Right hindlimb (tissue), 1 donor: Measurements from ENCODE around the gene NLRP9.
"Not testable (repeated sequence)": the region's sequence is repeated elsewhere in the genome, so short reads cannot be mapped to it uniquely, and the experiment has no call there.

Experiments used
- DNase-seq: peaks from one replicate; pipeline ENCODE4 v3.0.0-alpha.2; 2018

The NLRP9 gene

GRCh38 chr19:55738302-55738701 is at the start of gene NLRP9:
NLRP9 (minus strand) TSS chr19:55738402; CDS start chr19:55738374, 28 bp downstream.
- no peak for DNase-seq

GRCh38 chr19:55781112-55781511 is 42.9 kb upstream of the NLRP9 start:
- no peak for DNase-seq

- DNase-seq = no peak
Observed at GRCh38 chr19:55778331-55778730, 40.1 kb upstream of the NLRP9 start.

DNA sequence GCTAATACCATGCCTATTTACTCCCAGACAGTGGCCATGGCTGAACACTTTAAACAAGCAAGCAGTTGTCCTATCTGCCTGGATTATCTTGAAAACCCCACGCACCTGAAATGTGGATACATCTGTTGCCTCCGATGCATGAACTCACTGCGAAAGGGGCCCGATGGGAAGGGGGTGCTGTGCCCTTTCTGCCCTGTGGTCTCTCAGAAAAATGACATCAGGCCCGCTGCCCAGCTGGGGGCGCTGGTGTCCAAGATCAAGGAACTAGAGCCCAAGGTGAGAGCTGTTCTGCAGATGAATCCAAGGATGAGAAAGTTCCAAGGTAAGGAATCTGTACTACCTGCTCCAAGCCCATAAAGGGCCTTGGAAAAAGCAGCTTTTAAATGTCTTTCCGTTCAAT is 39.3 kb upstream of the NLRP9 start:
- DNase-seq = peak; percentile 14

DNA sequence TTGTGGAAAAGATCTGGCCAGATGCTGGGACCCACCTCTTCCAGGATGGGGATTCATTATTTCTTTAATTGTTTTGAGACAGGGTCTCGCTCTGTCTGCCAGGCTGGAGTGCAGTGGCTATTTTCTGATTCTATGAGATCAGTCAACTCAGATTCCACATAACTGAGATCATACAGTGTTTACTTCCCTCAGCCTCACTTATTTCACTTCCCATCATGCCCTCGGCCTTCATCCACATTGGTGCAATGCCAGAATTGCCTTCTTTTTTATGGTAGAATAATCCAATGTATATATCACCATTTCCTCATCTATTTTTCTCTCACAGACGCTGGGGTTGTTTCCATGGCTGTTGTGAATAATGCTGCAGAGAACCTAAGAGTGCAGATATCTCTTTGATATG is 31.4 kb upstream of the NLRP9 start:
- not testable (repeated sequence) for DNase-seq

GRCh38 chr19:55768818-55769217 is 30.6 kb upstream of the NLRP9 start, which contains the start of gene RFPL4AL1:
RFPL4AL1 (plus strand) TSS chr19:55769118; CDS start chr19:55771805, 2,687 bp downstream.
- not testable (repeated sequence) for DNase-seq

- no peak for DNase-seq
Observed at GRCh38 chr19:55766466-55766865, 28.3 kb upstream of the NLRP9 start.

- DNase-seq = not testable (repeated sequence)
Observed at GRCh38 chr19:55758797-55759196, 20.6 kb upstream of the NLRP9 start, which contains the start of gene RFPL4A. RFPL4A (plus strand) TSS chr19:55759097; CDS start chr19:55761801, 2,704 bp downstream.

DNA sequence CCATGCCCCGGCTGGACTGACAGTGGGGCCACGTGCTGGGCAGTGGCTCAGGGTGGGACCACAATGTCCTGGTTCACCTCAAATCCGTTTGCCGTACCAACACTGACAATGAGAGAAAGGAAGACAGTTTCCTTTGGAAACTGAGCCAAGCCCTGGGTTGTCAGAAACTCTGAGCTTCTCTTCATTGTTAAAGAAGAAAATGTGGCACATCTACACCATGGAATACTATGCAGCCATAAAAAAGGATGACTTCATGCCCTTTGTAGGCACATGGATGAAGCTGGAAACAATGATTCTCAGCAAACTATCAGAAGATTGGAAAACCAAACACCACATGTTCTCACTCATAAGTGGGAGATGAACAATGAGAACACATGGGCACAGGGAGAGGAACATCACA is 18.6 kb upstream of the NLRP9 start:
- DNase-seq = not testable (repeated sequence)

DNA sequence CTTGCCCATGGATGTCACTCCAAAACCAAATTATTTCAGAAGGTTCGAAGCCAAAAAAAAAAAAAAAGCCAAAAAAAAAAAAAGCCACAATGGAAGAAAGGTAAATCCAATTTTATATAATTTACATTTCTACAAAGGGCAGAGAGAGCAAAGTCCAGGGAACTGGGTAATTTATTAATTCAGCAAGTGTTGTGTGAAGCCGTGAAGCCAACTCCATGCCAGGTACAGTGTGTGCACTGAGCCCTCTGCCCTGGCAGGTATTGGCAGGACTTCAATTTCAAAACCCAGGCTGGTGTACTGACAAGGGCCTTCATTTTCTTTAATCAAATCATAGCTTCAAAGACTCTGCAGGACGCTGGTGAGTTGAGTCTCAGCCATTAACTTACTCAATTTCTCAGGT is 15.2 kb upstream of the NLRP9 start:
- DNase-seq = no peak

DNA sequence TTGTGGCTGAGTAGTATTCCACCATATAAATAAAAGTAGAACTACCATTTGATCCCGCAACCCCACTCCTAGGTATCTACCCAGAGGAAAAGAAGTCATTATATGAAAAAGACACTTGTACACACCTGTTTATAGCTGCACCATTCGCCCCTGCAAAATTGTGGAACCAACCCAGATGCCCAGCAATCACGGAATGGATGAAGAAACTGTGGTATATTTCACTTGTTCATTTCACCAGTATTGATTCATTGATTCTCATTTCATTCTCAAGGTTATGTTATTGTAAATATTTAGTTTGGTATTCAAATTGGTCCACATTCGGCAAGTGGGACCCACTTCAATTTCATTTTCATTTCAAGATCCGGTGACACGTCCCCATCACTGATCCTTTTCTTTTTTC is 12.5 kb upstream of the NLRP9 start:
- DNase-seq = no peak

GRCh38 chr19:55730378-55730777 is 7.8 kb downstream of the NLRP9 start:
- DNase-seq = not testable (repeated sequence)

GRCh38 chr19:55723491-55723890 is 14.7 kb downstream of the NLRP9 start:
- no peak for DNase-seq

- no peak for DNase-seq
Observed at GRCh38 chr19:55720801-55721200, 17.4 kb downstream of the NLRP9 start.

GRCh38 chr19:55720214-55720746 is 17.9 kb downstream of the NLRP9 start:
- no peak for DNase-seq

DNA sequence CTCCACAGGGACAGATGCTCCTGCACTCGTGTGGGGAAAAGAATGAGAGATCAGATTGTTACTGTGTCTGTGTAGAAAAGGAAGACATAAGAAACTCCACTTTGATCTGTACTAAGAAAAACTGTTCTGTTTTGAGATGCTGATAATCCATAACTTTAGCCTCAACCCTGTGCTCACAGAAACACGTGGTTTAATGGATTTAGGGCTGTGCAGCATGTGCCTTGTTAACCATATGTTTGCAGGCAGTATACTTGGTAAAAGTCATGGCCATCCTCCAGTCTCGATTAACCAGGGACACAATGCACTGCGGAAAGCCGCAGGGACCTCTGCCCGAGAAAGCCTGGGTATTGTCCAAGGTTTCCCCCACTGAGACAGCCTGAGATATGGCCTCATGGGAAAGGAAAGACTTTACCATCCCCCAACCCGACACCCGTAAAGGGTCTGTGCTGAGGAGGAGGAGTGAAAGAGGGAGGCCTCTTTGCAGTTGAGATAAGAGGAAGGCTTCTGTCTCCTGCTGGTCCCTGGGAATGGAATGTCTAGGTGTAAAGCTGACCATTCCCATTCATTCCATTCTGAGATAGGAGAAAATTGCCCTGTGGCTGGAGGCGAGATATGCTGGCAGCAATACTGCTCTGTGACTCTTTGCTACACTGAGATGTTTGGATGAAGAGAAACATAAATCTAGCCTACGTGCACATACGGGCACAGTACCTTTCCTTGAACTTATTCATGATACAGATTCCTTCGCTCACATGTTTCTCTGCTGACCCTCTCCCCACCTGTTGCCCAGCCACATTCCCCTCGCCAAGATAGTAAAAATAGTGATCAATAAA is 20.1 kb downstream of the NLRP9 start:
- not testable (repeated sequence) for DNase-seq

DNA sequence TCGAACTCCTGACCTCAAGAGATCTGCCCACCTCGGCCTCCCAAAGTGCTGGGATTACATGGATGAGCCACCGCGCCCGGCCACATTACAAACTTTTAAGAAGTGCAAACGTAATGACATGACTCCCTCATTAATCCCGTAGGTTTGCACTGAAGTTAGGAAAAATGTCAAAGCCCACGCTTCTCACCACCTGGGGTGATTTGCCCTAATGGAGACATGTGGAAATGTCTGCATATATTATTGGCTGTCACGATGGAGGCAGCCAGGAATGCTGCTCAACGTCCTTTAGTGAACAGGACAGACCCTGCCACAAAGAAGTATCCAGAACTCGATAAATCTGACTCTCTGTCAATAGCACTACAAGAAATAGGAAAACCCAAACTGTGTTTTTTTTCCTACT is 21.0 kb downstream of the NLRP9 start:
- DNase-seq = no peak

DNA sequence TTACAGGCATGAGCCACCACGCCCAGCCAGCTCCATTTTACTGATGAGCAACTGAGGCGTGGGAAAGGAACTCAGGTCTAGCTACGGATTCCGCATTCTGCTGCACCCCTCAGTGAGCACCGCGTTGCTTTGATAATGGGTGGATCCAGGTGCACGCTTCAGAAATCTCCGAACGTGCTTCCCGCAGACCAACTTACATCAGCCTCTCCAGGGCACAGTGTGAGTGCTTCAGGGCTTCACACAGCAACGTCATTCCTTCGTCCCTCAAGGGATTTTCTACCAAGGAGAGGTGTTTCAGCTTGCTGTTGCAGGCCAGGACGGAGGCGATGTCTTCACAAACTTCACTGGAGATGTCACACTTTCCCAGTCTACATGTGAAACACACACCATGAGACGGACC is 21.7 kb downstream of the NLRP9 start:
- no peak for DNase-seq

- DNase-seq = no peak
Observed at GRCh38 chr19:55712804-55713631, 25.2 kb downstream of the NLRP9 start.

DNA sequence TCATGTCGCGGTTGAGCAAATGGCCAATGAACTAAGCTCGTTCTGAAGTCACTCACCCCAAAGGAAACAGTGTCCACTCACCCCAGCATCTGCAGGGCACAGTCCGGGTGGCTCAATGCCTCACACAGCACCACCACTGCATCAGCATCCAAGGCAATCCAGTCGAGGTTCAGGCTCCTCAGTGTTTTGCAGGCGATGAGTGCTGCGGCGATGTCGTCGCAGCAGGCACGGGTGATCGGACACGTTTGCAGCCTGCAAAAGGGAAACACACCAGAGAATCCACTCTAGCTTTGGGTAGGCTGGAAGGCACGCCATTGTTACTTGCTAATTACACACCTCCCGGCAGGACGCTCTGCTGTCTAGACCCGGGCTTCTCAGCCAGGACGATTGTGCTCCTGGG is 26.5 kb downstream of the NLRP9 start:
- DNase-seq = no peak

GRCh38 chr19:55705972-55706371 is 32.2 kb downstream of the NLRP9 start:
- no peak for DNase-seq

DNA sequence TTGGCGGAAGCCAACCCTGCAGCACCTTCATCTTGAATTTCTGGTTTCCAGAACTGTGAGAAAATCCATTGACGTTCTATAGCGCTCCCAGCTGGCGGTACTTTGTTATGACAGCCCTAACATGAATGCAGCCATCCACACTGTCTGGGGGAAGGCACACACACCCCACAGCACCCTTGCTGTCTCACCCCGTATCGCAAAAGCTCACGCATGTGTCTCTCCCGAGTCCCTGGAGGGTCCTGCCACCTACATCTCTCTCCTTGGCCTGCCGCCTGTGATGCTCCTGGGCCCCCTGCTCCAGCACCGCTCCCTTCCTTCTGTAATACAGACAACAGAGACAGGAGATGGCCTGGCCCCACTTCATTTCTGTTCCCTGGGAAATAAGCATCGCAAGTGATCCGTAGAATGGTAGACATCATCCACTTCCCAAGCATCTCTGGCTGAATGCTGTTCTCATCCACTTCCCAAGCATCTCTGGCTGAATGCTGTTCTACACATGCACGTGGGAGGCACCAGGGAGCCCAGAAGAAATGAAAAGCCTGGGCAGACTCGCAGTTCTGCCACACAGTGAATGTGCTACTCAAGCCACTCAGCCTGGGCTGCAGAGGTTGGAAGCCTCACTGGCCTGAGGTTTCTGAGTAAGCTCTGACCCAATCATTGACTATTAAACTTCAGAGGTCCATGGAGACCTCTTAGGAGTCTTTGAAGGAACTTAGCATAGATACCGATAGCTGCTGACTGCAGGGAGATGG is 33.5 kb downstream of the NLRP9 start:
- DNase-seq = no peak

GRCh38 chr19:55703790-55704215 is 34.4 kb downstream of the NLRP9 start:
- no peak for DNase-seq
